HepG2 (cell line): ENCODE measurements around the gene HELZ2. TPM values are rescaled to one million over a fixed set of nuclear protein-coding genes. Genes with fewer than 3 reads are reported as not detected.

ENCODE experiments used
- CSRNP1 ChIP-seq: sonication (generic); formaldehyde crosslinking; IDR thresholded peaks from 2 replicates; pipeline ENCODE4 v1.8.1; 2023; ENCODE audit warnings: mild to moderate bottlenecking, missing genetic modification reagents
- ELF1 ChIP-seq: sonication (generic); formaldehyde crosslinking; IDR thresholded peaks from 2 replicates; pipeline ENCODE4 v1.4.0; 2020; ENCODE audit warnings: missing genetic modification reagents
- FOXO1 ChIP-seq: sonication (generic); formaldehyde crosslinking; IDR thresholded peaks from 2 replicates; pipeline ENCODE4 v1.4.0; 2020; ENCODE audit warnings: missing genetic modification reagents
- KLF12 ChIP-seq: sonication (generic); formaldehyde crosslinking; IDR thresholded peaks from 2 replicates; pipeline ENCODE4 v1.4.0; 2020; ENCODE audit warnings: missing genetic modification reagents, borderline replicate concordance
- MAZ ChIP-seq, 2 experiments: sonication (generic) in 1 of 2; formaldehyde crosslinking in 1 of 2; IDR thresholded peaks; 2 replicates each; pipeline versions ENCODE4 v1.5.0 to v1.6.1; 2012 to 2020; ENCODE audit warnings: low read depth in 2 of 2, mild to moderate bottlenecking in 2 of 2, borderline replicate concordance in 1 of 2, improper control_type of control experiment in 1 of 2, low read length in 1 of 2, missing genetic modification reagents in 1 of 2, moderate library complexity in 1 of 2
- MYNN ChIP-seq: sonication (generic); formaldehyde crosslinking; IDR thresholded peaks from 2 replicates; pipeline ENCODE4 v1.4.0; 2020; ENCODE audit warnings: mild to moderate bottlenecking, low read depth, missing genetic modification reagents
- NR2F6 ChIP-seq, 2 experiments: IDR thresholded peaks; 2 replicates each; pipeline ENCODE4 v1.6.1; 2016; ENCODE audit warnings: antibody characterized with exemption in 1 of 2, mild to moderate bottlenecking in 1 of 2
- PATZ1 ChIP-seq: sonication (generic); formaldehyde crosslinking; IDR thresholded peaks from 2 replicates; pipeline ENCODE4 v1.4.0; 2020; ENCODE audit warnings: missing genetic modification reagents
- RFX5 ChIP-seq: IDR thresholded peaks from 2 replicates; pipeline ENCODE4 v1.6.1; 2011; ENCODE audit warnings: low read depth, low read length, improper control_type of control experiment
- RNF2 ChIP-seq: fragments of 450-650 bp; conservative IDR thresholded peaks from 2 replicates; pipeline ENCODE4 v1.6.1; 2016; ENCODE audit warnings: low read depth
- SAFB2 ChIP-seq: sonication (generic); formaldehyde crosslinking; IDR thresholded peaks from 2 replicates; pipeline ENCODE4 v1.5.1; 2020; ENCODE audit warnings: missing genetic modification reagents, low read depth, mild to moderate bottlenecking, borderline replicate concordance
- SALL2 ChIP-seq: sonication (generic); formaldehyde crosslinking; IDR thresholded peaks from 2 replicates; pipeline ENCODE4 v1.8.1; 2023; ENCODE audit warnings: mild to moderate bottlenecking, missing genetic modification reagents, inconsistent platforms
- SUZ12 ChIP-seq: fragments of 150-350 bp; IDR thresholded peaks from 2 replicates; pipeline ENCODE4 v1.6.1; 2014; ENCODE audit warnings: low read depth, low read length
- ZBTB7A ChIP-seq: sonication (generic); formaldehyde crosslinking; IDR thresholded peaks from 2 replicates; pipeline ENCODE4 v1.8.0; 2022; ENCODE audit warnings: mild to moderate bottlenecking, missing genetic modification reagents
- ZMYM3 ChIP-seq: sonication (generic); formaldehyde crosslinking; IDR thresholded peaks from 2 replicates; pipeline ENCODE4 v1.5.1; 2020; ENCODE audit warnings: mild to moderate bottlenecking, missing genetic modification reagents
- ZSCAN5A ChIP-seq: sonication (generic); formaldehyde crosslinking; IDR thresholded peaks from 2 replicates; pipeline ENCODE4 v1.8.0; 2022; ENCODE audit warnings: mild to moderate bottlenecking, missing genetic modification reagents, borderline replicate concordance
- polyA plus RNA-seq, 8 experiments: library from polyadenylated mRNA; depleted of rRNA in 3 of 8; stranded (reverse) in 7 of 8; unstranded in 1 of 8; fragments of >200 nt; fragmentation: Illumina TruSeq in 4 of 8; extraction: Trizol in 4 of 8; gene quantifications; 2 replicates each; pipeline versions ENCODE4 v1.2.1 to v1.2.3, GENCODE V29; 2011 to 2016; ENCODE audit warnings: low read depth in 4 of 8, missing spikeins in 1 of 8, mixed read lengths in 1 of 8; ENCODE audit not compliant: insufficient read depth in 1 of 8
- total RNA-seq, 5 experiments: library from RNA; depleted of rRNA; stranded (reverse); fragments of >200 nt; fragmentation: Illumina TruSeq; extraction: Trizol; gene quantifications; 2 replicates each; pipeline ENCODE4 v1.2.3, GENCODE V29; 2016; ENCODE audit warnings: low read depth in 1 of 5
- TF ChIP-seq, protein P1 (sequence below): sonication (generic); formaldehyde crosslinking; IDR thresholded peaks from 2 replicates; pipeline ENCODE4 v1.4.0; 2020; ENCODE audit warnings: missing genetic modification reagents, borderline replicate concordance

HELZ2 gene
- total and polyA plus RNA-seq, 2 of the 13 experiments (the other 11 are each of a cell fraction or from before 2014, with no cell fraction given) = 9.6 to 10.1 TPM

GRCh38 chr20:63544241-63544957 lies 29.6 kb downstream of the HELZ2 start (continued):
- TF ChIP-seq KLF12 (0 out of 2 replicates have a peak, but pooled peaks have one; percentile 50), PATZ1 (CRISPR knock-in tag) (peak; percentile 62), ZSCAN5A (CRISPR knock-in tag) (no peak), NR2F6 (IDR thresholded peaks at IDR 0.05) (peak; percentile 29; the same call in 1 of the 2 replicates), NR2F6 (CRISPR knock-in tag; IDR thresholded peaks at IDR 0.05) (no peak), ELF1 (CRISPR knock-in tag) (peak; percentile 47; the same call in 1 of the 2 replicates), CSRNP1 (peak; percentile 25; the same call in 1 of the 2 replicates), MAZ (IDR thresholded peaks at IDR 0.05; ENCODE audit: borderline replicate concordance, low read depth, low read length) (0 out of 2 replicates have a peak, but pooled peaks have one; percentile 47), MAZ (CRISPR knock-in tag; IDR thresholded peaks at IDR 0.05; ENCODE audit: low read depth) (no peak), ZBTB7A (peak; percentile 86), SAFB2 (peak; percentile 56; the same call in 1 of the 2 replicates), FOXO1 (CRISPR knock-in tag) (peak; percentile 29; the same call in 1 of the 2 replicates), RFX5 (no peak), SALL2 (peak; percentile 22; the same call in 1 of the 2 replicates), RNF2 (0 out of 2 replicates have a peak, but pooled peaks have one; percentile 24), MYNN (CRISPR knock-in tag) (no peak), SUZ12 (no peak), ZMYM3 (CRISPR knock-in tag) (0 out of 2 replicates have a peak, but pooled peaks have one; percentile 47)
- TF ChIP-seq, protein P1, sequence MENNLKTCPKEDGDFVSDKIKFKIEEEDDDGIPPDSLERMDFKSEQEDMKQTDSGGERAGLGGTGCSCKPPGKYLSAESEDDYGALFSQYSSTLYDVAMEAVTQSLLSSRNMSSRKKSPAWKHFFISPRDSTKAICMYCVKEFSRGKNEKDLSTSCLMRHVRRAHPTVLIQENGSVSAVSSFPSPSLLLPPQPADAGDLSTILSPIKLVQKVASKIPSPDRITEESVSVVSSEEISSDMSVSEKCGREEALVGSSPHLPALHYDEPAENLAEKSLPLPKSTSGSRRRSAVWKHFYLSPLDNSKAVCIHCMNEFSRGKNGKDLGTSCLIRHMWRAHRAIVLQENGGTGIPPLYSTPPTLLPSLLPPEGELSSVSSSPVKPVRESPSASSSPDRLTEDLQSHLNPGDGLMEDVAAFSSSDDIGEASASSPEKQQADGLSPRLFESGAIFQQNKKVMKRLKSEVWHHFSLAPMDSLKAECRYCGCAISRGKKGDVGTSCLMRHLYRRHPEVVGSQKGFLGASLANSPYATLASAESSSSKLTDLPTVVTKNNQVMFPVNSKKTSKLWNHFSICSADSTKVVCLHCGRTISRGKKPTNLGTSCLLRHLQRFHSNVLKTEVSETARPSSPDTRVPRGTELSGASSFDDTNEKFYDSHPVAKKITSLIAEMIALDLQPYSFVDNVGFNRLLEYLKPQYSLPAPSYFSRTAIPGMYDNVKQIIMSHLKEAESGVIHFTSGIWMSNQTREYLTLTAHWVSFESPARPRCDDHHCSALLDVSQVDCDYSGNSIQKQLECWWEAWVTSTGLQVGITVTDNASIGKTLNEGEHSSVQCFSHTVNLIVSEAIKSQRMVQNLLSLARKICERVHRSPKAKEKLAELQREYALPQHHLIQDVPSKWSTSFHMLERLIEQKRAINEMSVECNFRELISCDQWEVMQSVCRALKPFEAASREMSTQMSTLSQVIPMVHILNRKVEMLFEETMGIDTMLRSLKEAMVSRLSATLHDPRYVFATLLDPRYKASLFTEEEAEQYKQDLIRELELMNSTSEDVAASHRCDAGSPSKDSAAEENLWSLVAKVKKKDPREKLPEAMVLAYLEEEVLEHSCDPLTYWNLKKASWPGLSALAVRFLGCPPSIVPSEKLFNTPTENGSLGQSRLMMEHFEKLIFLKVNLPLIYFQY (CRISPR knock-in tag) = no peak
